Stimulated activated naive CD4-positive, alpha-beta T cell (primary cell): ENCODE results near the gene STIM2.
A peak's percentile ranks its signal among the peaks of the same experiment; 100 is the strongest.
"Not testable (repeated sequence)": the region's sequence is repeated elsewhere in the genome, so short reads cannot be mapped to it uniquely, and the experiment has no call there.

Source experiments
- DNase-seq, 6 experiments: peaks; one replicate each; lab custom pipeline; 2025; lab: John Stamatoyannopoulos, UW

The STIM2 gene

DNA sequence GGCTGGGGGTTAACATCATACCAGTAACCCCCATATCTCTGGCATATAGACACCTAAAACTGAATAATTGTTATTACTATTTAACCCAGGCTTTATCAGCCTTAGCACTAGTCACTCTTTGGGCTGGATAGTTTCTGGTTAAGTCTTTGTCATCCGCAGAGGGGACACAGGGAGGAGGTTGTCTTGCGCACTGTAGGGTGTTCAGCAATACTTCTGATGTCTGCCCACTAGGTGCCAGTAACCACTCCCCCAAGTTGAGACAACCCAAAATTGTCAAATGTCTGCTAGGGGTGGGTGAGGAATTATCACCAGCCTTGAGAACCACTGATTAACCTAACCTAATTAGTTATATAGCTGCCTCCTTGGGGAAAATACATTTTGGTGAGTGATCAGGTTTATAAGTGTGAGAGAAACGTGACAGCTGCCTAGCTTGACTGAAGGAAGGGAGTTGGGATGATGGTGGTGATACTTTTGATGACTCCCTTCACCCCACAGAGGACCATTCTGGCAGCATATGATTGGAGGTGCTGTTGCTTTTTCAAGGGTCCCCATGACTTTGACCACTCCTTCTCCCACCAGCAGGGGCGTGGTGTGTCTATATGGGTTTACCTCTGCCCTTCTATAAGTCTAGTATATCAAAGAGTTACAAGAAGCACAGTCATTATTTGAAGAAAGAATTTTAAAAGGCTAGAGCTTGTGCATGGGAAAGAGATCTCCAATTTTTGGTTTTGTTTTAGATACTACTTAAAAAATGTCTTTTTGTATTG is 140.9 kb downstream of the STIM2 start:
- no peak for DNase-seq

DNA sequence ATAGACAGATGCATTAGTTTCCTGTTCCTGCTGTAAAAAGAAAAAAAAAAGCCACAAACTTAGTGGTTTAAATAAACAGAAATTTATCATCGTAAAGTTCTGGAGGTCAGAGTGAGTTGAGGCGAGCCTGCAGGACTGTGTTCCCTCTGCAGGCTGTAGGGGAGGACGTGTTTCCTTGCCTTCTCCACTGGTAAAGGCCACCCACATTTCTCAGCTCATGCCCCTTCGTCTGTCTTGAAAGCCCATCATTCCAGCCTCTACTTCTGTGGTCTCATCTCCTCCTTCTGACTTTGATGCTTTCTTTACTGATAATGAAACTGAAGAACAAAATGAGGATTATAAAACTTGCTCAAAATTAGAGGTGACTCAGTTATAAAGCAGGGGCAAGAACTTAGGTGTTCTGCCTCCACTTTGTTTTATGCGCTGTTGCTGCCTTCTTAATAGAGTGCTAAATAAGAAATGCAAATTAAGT is 143.0 kb downstream of the STIM2 start:
- peak in 1 of 6 experiments; percentile 14 for DNase-seq

DNA sequence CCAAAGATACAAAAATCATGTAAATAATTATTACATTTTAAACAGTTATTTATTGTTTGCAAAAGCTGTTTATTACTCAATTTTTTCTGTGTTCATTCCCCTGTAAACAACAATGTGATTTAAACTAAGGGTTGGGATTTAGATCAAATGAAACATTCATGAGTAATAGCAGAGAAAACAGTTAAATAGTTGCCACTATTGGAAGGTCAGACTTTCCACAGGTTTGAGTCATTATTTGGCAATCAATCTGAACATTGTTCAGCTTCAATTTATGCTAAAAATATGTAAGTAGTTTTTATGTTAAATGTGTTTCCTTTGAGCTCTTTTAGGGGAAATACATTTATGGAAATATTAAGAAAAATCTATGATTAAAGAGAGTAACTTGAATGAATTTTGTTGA is 144.9 kb downstream of the STIM2 start:
- no peak for DNase-seq

DNA sequence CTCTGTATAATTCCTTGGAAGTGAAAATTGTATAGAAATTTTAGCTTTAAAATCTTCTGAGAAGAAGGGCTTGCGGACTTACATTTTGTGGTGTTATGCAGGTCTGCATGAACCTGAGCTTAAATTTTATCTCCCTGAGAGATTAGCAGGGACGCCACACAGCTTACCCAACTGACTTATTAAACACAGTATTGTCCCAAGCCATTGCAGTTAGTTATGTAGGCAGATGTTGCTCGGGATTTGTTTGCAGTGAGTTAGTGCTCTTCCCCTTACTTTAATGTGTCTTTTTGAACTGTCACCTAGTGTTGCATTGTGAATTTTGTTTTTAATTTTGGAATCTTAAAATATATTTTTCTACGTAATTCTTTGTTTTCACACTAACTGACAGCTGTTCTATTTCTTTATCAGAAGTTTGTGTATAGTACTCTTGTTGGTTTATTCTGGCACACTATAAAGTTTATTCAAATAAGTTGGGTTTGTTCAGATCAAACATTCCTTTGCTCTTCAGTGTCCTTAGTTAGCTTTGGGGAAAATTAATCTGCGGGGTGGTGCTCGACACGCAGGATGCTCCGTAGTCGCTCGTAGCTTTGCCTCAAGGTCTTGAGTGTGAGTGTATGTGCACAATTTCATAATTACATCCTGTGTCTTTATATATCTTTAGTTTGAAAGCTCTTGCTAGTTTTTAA is 145.4 kb downstream of the STIM2 start:
- DNase-seq: no peak

DNA sequence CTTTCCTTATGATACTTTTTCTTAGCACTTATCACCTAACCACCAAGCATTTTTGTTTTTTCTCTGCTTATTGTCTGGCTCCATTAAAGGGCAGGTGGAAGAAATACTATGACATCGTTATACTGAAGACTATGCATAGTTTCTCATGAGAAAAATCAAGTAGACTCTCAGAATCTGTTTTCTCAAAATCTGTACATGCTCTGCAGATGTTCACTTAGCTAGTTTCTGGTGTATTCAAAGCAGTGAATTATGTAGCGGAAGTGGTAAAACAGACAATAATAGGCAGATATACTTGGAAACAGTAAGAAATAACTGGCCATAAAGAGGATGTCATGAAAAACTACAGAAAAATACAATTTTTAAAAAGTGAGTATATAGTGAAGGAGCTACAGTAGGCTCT is 146.0 kb downstream of the STIM2 start:
- no peak for DNase-seq

DNA sequence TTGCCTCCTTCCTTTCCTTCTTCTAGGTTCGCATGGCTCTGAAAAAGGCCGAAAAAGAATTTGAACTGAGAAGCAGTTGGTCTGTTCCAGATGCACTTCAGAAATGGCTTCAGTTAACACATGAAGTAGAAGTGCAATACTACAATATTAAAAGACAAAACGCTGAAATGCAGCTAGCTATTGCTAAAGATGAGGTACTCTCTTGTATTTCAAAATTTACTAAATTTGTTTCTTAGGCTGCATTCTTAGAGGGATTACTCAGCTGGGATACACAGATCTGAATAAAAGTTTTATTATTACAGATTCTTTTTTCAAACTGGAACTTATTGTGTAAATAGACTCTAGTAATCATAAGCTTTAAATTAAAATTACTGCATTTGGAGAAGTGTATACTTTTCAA is 146.9 kb downstream of the STIM2 start:
- DNase-seq: no peak

DNA sequence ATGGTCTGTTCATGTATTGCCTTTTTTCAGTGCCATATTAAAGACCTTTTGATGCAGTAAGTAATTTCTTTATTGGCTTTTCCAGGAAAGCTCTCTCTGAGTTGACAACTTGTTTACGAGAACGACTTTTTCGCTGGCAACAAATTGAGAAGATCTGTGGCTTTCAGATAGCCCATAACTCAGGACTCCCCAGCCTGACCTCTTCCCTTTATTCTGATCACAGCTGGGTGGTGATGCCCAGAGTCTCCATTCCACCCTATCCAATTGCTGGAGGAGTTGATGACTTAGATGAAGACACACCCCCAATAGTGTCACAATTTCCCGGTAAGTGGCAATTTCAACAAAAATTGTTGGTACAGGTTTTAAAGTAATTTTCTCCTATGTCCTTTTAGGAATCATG is 148.0 kb downstream of the STIM2 start:
- no peak for DNase-seq

DNA sequence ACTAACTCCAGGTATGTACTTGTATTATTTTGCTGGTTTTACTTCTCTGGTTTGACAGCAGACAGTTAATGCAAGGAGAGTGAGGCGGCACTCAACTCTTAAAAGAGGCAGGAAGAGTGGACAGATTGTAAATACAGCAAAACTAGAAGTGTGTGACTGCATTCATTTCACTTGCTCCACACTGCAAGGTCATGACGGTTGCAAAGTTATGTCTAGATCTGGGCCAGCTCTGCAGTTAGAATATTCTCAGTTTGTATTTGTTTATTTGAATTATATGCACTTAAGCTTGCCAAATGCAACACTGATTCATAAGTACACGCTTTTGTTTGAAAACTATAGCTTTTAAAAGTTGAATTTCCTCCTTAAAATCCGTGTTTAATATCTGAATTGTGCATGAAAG is 148.9 kb downstream of the STIM2 start:
- DNase-seq: no peak

DNA sequence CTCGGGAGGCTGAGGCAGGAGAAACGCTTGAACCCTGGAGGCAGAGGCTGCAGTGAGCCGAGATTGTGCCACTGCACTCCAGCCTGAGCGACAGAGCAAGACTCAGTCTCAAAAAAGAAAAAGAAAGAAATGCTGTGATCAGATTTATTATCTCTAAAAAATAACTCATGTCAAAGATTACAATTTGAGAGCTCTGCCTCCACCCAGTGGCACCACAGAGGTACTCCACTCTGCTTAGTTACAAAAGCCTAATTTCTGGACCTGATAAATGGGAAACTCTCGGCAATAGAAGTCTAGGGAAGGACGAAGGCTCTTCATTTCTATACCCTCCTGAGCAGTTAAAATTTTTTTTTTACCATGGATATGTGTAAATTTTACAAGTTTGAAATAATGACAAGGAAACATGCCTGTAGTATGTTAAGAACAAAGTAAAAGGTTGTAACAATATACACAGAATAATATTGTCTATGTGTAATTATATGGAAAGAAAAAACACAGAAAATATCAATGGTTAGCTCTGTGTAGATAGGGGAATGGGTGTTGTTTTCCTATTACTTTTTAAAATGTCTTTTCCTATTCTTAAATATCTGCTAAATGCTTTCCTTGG is 149.8 kb downstream of the STIM2 start:
- DNase-seq: peak; percentile 26 to 66 (median 44)

DNA sequence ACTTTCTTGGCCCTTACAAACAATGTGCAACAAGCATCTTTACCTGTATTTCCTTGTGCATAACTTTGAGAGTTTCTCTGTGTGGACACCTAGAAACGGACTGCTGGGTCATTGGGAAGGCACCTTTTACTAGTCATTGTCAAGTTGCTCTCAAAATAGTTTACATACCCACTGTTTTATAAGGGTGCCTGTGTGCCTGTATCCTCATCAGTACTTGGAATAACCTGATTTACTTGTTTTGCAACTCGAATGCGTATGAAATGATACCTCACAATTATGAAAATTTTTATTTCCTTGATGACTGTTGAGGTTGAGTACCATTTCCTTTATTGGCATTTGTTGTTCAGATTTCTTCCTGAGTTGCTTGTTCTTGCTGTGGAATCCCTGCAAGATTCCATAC is 150.8 kb downstream of the STIM2 start:
- DNase-seq: no peak

DNA sequence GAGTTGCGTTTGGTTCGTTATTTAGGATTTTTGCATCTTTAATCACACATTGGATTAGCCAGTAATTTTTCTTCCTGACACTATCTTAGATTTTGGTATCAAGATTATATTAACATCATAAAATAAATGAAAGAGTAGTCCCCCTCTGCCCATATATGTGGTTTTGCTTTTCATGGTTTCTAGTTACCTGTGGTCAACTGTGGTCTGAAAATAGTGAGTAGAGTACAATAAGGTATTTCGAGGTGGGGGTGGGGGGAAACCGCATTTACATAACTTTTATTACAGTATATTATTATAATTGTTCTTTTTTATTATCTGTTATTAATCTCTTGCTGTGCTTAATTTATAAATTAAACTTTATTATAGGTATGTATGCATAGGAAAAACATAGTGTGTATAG is 152.4 kb downstream of the STIM2 start:
- no peak for DNase-seq

DNA sequence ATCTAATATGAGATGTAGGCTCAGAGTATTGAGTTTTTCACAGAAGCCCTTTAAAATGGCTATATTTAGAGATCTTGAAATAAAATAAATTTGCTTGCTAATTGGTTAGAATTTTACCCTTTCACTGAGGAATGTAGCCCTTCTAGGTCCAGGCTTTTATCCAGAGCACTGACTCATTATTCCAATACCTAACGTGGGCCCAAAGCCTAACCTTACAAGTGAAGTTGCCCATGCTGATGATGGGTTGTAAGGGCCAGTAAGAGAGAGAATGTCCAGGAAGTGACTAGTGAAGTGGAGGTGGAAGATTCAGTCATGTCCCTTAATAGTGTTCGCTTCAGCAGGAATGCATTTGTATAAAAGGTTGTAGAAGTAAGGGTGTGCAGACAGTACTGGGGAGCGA is 155.9 kb downstream of the STIM2 start:
- no peak for DNase-seq

DNA sequence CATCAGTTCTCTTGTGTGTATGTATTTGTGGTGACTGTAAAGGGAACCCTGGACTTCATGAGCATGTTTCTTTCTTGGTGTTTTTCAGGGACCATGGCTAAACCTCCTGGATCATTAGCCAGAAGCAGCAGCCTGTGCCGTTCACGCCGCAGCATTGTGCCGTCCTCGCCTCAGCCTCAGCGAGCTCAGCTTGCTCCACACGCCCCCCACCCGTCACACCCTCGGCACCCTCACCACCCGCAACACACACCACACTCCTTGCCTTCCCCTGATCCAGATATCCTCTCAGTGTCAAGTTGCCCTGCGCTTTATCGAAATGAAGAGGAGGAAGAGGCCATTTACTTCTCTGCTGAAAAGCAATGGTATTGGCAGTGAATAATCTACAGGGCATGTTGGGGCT is 157.0 kb downstream of the STIM2 start:
- DNase-seq: no peak

DNA sequence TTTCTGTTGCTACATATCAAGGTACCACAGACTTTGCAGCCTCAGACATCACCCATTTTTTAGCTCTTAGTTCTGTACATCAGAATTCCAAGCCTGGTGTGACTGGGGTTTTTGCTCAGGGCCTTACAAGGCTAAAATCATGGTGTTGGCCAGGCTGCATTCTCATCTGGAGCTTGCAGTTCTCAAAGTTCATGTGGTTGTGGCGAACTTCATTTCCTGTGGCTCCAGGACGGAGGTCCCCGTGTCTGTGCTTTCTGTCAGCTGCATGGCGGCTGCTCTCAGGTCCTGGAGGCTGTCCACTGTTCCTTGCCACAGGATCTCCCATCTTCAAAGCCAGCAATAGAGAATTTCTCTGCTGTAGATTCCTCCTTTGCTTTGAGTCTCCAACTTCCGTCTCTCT is 157.4 kb downstream of the STIM2 start:
- no peak for DNase-seq

DNA sequence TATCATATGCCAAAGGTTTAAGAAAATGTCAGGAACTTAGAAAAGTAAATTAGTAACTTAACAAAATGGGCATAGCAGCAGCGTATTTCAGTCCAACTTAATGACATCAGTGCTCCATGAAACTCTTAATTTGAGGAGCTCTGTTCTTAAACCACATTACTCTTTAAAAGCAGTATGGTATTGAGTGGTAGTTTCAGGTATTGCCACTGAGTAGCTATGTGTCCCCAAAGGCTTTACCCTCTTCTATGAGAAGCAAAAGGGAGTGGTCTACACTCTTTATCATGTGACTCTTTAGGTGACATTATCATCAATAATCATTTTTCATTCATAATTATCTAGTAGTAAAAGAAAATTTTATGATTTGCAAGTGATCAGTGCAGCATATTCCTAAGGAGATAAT is 158.3 kb downstream of the STIM2 start:
- no peak for DNase-seq

DNA sequence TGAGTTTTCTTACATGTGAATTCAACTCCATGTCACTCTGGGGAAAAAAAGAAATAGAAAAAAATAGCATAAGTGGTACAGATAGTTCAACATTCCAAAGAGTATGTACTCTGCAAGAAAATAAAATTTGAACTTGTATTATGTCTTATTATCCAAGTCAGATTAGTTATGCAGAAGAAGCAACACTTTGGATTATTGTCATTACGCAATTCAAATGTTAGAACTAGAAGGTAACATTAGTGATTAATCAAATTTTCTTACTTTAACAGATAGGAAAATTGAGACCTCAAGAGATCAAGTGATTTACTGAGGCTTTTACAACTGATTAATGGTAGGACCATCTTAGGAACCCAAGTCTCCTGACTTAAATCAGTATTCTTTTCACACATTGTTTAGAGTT is 159.1 kb downstream of the STIM2 start:
- no peak for DNase-seq

DNA sequence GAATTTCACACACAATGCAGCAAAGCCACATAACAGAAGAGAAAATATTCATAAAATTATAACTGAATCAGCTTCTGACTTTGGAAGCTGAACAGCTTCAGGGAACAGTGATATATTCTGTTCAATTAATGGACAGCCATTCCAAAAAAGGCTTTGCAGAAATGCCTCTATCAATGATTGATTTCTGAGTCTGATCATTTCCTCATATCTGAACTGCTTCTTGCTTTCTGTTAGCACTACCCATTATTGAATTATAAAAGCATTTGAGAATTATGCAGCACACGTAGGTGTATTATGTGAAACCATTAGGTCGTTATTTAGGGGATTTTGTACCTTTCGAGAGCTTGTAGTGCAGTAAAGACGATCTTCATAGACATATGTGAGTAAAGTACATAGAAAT is 159.6 kb downstream of the STIM2 start:
- DNase-seq: no peak

DNA sequence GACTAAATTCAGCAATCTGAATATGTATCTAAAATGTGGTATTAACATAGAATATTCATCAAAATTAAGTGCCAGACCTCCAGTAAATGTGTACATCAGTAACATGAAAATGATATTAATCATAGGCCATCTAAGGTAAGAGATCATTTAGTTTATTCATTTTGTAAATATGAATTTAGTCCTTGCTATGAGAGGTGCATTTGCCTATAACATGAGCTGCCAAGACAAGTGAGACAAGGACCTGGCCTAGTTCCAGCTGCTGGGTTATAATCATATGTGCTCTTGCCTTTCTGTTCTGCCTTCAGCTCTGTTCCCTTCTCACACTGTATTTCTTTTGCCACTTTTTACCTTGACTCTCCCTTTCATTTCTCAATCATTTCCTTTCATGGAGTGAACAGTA is 160.0 kb downstream of the STIM2 start:
- DNase-seq: no peak

DNA sequence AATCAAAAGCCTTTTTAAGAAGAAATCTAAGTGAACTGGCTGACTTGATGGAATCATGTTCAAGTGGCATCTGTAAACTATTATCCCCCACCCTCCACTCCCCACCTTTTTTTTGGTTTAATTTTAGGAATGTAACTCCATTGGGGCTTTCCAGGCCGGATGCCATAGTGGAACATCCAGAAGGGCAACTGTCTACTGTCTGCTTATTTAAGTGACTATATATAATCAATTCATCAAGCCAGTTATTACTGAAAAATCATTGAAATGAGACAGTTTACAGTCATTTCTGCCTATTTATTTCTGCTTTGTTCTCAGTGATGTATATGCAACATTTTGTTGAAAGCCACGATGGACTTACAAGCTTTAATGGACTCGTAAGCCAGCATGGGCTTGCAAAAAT is 162.3 kb downstream of the STIM2 start:
- no peak for DNase-seq

DNA sequence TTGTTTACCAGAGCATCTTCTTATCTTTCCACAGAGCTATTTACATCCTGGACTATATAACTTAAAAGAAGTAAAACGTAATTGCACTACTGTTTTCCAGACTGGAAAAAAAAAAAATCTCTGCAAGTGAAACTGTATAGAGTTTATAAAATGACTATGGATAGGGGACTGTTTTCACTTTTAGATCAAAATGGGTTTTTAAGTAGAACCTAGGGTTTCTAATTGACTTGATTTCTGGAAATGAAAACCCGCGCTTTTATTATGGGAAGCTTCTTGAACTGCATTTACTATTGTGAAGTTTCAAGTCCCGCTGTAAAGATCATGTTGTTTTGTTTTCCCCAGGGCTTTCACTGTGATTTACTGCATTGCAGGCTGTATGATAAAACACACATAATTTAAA is 162.7 kb downstream of the STIM2 start:
- no peak for DNase-seq

DNA sequence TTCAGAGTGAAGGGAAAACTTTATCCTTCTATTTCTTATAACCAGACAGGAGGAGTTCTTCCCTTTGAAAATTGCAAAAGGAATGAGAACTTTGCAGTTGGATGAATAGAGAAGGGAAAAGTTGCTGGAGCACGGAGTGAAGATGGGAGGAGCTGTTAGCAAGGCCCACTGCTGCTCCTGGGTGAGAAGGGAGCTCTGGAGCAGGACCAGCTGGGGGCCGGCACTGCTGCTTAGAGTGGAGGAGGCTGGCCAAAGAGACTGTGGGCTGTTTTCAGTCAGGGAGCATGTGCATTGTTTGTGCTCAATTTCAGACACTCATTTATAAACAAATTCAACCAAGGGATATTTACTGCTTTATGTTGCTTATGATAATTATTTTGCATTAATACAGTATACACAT is 164.2 kb downstream of the STIM2 start:
- DNase-seq: no peak

DNA sequence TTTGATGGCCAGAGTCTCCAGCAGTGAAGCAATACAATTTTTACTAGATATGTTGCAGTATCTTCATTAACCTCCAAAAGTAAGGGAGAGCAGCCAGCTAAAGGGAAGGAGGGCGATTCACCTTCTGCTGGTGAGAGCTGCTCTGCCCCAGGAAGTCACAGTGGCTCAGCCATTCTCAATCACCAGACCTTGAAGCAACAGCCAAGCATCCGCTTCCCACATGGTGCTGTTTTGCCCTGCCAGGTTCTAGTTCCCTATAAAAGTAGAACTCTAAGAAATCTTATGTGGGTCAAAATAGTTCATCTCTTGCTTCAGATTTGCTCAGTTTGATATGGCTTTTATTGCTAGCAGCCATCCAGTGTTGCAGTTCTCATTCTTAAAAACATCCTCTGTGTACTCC is 166.8 kb downstream of the STIM2 start:
- no peak for DNase-seq

DNA sequence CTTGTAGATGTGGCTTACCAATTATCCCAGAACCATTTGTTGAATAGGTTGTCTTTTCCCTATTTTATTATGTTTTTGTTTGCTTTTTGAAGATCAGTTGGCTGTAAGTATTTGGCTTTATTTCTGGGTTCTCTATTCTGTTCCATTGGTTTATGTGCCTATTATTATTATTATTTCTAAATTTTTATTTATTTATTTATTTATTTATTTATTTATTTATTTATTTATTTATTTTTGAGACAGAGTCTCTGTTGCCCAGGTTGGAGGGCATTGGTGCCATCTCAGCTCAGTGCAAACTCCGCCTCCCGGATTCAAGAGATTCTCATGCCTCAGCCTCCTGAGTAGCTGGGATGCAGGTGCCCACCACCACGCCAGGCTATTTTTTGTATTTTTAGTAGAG is 174.5 kb downstream of the STIM2 start:
- not testable (repeated sequence) for DNase-seq
